Measurements from ENCODE around the gene SPOCK1.

The SPOCK1 gene

GRCh38 chr5:137516961-137517360 lies 17.8 kb upstream of the SPOCK1 start:
- ChIA-PET POLR2A (no interaction called here), CTCF (no interaction called here)
- no peak for TF ChIP-seq CTCF (IDR thresholded peaks at IDR 0.05; ENCODE audit: insufficient read depth, low read length, missing control alignments)
- DNase-seq (ENCODE audit: low read depth, low spot score) = no peak
- no peak overlapping the region for H3K4me3 ChIP-seq (ENCODE audit: low read depth, low read length)

- ChIA-PET POLR2A (no interaction called here), CTCF (no interaction called here)
- no peak for DNase-seq (ENCODE audit: low read depth, low spot score)
- no peak for TF ChIP-seq CTCF (IDR thresholded peaks at IDR 0.05; ENCODE audit: insufficient read depth, low read length, missing control alignments)
- no peak overlapping the region for H3K4me3 ChIP-seq (ENCODE audit: low read depth, low read length)
Observed at GRCh38 chr5:137516251-137516797, 17.2 kb upstream of the SPOCK1 start.

GRCh38 chr5:137515238-137515637 lies 16.1 kb upstream of the SPOCK1 start:
- no peak for DNase-seq (ENCODE audit: low read depth, low spot score)
- TF ChIP-seq CTCF (IDR thresholded peaks at IDR 0.05; ENCODE audit: insufficient read depth, low read length, missing control alignments) = no peak
- no peak overlapping the region for H3K4me3 ChIP-seq (ENCODE audit: low read depth, low read length)
- POLR2A ChIA-PET = no interaction called here
- CTCF ChIA-PET = interaction anchor here (1.0 kb wide), 1 partner anchor 195 kb away, joined by 6 read pairs; no protein-coding TSS in a partner anchor

- ChIA-PET CTCF (interaction anchor here (1.6 kb wide), 1 partner anchor 190 kb away, joined by 4 read pairs; no protein-coding TSS in a partner anchor), POLR2A (no interaction called here)
- TF ChIP-seq CTCF (IDR thresholded peaks at IDR 0.05; ENCODE audit: insufficient read depth, low read length, missing control alignments) = no peak
- no peak overlapping the region for H3K4me3 ChIP-seq (ENCODE audit: low read depth, low read length)
- DNase-seq (ENCODE audit: low read depth, low spot score) = no peak
Observed at GRCh38 chr5:137510671-137511070, 11.5 kb upstream of the SPOCK1 start.

GRCh38 chr5:137507150-137507549 lies 8.0 kb upstream of the SPOCK1 start:
- no peak for DNase-seq (ENCODE audit: low read depth, low spot score)
- H3K4me3 ChIP-seq (ENCODE audit: low read depth, low read length) = no peak overlapping the region
- CTCF ChIA-PET = interaction anchor here (0.7 to 2.5 kb wide), 7 partner anchors 8 to 189 kb away, joined by 3 to 10 read pairs (median 3); partner anchors contain the start of gene SPOCK1
- POLR2A ChIA-PET = no interaction called here
- TF ChIP-seq CTCF (IDR thresholded peaks at IDR 0.05; ENCODE audit: insufficient read depth, low read length, missing control alignments) = no peak

- ChIA-PET CTCF (interaction anchor here (0.7 to 3.3 kb wide), 4 partner anchors 9 to 186 kb away, joined by 3 to 22 read pairs (median 9); no protein-coding TSS in a partner anchor), POLR2A (no interaction called here)
- no peak for DNase-seq (ENCODE audit: low read depth, low spot score)
- no peak for TF ChIP-seq CTCF (IDR thresholded peaks at IDR 0.05; ENCODE audit: insufficient read depth, low read length, missing control alignments)
- no peak overlapping the region for H3K4me3 ChIP-seq (ENCODE audit: low read depth, low read length)
Observed at GRCh38 chr5:137506296-137506695, 7.2 kb upstream of the SPOCK1 start.
